ENCODE results near the gene TCERG1L. TPM values are rescaled to one million over a fixed set of nuclear protein-coding genes. Genes with fewer than 3 reads are reported as not detected.
A peak's percentile ranks its signal among the peaks of the same experiment; 100 is the strongest.

Gene TCERG1L
- total RNA-seq, 1 donor from 2014 or later = 3.5 TPM

DNA sequence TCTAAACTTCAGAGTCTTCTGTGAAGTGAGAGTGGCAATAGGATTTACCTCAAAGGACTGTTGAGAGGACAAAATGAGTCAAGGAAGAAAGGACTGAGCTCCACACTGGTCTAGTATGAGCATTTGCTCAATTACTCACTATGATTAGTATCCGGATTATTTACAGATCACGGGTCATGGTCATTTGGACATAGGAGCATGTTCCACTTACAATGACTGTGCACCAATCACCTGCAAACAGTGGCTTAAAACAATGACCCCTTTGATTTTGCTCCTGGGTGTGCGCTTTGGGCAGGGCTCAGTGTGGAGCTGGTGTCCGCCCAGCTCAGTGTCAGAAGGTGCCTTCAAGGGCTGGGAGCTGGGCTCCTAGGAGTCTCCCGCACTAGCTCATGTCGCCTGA is 225.4 kb downstream of the TCERG1L start:
- Mint-ChIP-seq H3K9me3 (ENCODE audit: unreplicated experiment) (peaks cover 6% of the 10 kb centered on the region), H3K27ac (ENCODE audit: unreplicated experiment) (no peak overlapping the region), H3K4me1 (ENCODE audit: low read depth, unreplicated experiment) (peaks cover 4% of the 10 kb centered on the region), H3K4me3 (ENCODE audit: unreplicated experiment) (no peak overlapping the region), H3K27me3 (ENCODE audit: low read depth, unreplicated experiment) (peaks cover 10% of the 10 kb centered on the region), H3K36me3 (ENCODE audit: low read depth, unreplicated experiment) (peaks cover 4% of the 10 kb centered on the region)
- no peaks in the 10 kb centered on the region for H3K27me3 ChIP-seq (ENCODE audit: insufficient read depth, low read length)
- no peaks in the 10 kb centered on the region for H3K36me3 ChIP-seq (ENCODE audit: insufficient read depth, low read length)
- H3K4me2 ChIP-seq (ENCODE audit: low read length) = no peak overlapping the region
- FAIRE-seq = no peak
- H4K20me1 ChIP-seq (ENCODE audit: insufficient read depth, low read length) = no peaks in the 10 kb centered on the region
- H3K79me2 ChIP-seq (ENCODE audit: insufficient read depth, low read length) = no peaks in the 10 kb centered on the region
- DNase-seq (ENCODE audit: low read depth) = no peak
- no peak overlapping the region for H2AFZ ChIP-seq (ENCODE audit: low read depth, low read length)
- TF ChIP-seq, protein P1, sequence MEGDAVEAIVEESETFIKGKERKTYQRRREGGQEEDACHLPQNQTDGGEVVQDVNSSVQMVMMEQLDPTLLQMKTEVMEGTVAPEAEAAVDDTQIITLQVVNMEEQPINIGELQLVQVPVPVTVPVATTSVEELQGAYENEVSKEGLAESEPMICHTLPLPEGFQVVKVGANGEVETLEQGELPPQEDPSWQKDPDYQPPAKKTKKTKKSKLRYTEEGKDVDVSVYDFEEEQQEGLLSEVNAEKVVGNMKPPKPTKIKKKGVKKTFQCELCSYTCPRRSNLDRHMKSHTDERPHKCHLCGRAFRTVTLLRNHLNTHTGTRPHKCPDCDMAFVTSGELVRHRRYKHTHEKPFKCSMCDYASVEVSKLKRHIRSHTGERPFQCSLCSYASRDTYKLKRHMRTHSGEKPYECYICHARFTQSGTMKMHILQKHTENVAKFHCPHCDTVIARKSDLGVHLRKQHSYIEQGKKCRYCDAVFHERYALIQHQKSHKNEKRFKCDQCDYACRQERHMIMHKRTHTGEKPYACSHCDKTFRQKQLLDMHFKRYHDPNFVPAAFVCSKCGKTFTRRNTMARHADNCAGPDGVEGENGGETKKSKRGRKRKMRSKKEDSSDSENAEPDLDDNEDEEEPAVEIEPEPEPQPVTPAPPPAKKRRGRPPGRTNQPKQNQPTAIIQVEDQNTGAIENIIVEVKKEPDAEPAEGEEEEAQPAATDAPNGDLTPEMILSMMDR (IDR thresholded peaks at IDR 0.05; ENCODE audit: insufficient read depth, low read depth, low read length) = no peak
- no peak for TF ChIP-seq EZH2 (IDR thresholded peaks at IDR 0.05; ENCODE audit: insufficient read depth, low read length)
- H3K4me1 ChIP-seq (ENCODE audit: insufficient read depth, low read length) = no peaks in the 10 kb centered on the region
- no peak overlapping the region for H3K4me3 ChIP-seq (ENCODE audit: insufficient read depth, low read depth, low read length)
- no peak overlapping the region for H3K9ac ChIP-seq (ENCODE audit: low read length)
- peaks cover 6% of the 10 kb centered on the region for H3K9me3 ChIP-seq (ENCODE audit: insufficient read depth, low read depth, low read length)
- no peak overlapping the region for H3K27ac ChIP-seq (ENCODE audit: low read depth, low read length)

DNA sequence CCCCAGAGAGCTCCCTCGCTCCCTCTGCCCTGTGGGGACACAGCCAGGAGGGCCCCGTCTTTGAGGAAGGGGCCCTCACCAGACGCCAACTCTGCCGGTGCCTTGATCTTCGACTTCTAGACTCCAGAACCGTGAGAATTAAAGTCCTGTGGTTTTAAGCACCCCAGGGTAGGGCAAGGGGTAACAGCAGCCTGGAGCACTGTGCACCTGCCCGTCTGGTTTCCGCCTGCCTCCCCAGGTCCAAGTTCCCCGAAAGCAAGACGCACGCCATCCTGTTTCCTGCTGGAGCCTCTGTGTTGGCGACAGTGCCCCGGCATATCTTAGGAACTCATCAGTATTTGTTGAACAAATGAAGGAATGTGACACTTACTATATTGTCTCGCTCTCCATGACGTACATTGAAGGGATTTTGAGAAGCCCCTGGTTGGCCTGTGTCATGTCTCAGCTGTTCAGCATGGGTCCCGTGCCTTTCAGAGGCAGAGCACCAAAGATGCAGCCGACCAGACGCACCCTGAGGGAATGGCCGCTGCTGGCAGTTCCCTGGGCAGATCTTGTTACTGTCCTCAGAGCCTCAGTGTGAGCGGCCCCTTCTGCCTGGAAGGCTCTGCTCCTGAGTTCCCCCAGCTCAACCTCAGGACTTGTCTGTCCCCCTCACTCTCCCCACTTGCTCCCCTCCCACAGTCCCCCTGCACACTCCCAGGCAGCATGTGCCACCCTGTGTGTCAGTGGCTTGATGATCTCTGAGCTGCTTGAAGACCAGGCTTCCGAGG is 226.2 kb downstream of the TCERG1L start:
- H3K4me1 Mint-ChIP-seq (ENCODE audit: low read depth, unreplicated experiment) = peaks cover 4% of the 10 kb centered on the region
- peak overlapping the region; percentile 56 for H3K27ac Mint-ChIP-seq (ENCODE audit: unreplicated experiment)
- Histone ChIP-seq H3K9me3 (ENCODE audit: insufficient read depth, low read depth, low read length) (peaks cover 2% of the 10 kb centered on the region), H3K79me2 (ENCODE audit: insufficient read depth, low read length) (no peaks in the 10 kb centered on the region), H3K4me2 (ENCODE audit: low read length) (no peak overlapping the region), H3K36me3 (ENCODE audit: insufficient read depth, low read length) (no peaks in the 10 kb centered on the region), H4K20me1 (ENCODE audit: insufficient read depth, low read length) (no peaks in the 10 kb centered on the region), H3K27me3 (ENCODE audit: insufficient read depth, low read length) (no peaks in the 10 kb centered on the region), H3K9ac (ENCODE audit: low read length) (no peak overlapping the region), H3K27ac (ENCODE audit: low read depth, low read length) (no peak overlapping the region), H3K4me1 (ENCODE audit: insufficient read depth, low read length) (no peaks in the 10 kb centered on the region), H3K4me3 (ENCODE audit: insufficient read depth, low read depth, low read length) (no peak overlapping the region), H2AFZ (ENCODE audit: low read depth, low read length) (no peak overlapping the region)
- TF ChIP-seq, protein P1 (IDR thresholded peaks at IDR 0.05; ENCODE audit: insufficient read depth, low read depth, low read length) = no peak
- H3K4me3 Mint-ChIP-seq (ENCODE audit: unreplicated experiment) = no peak overlapping the region
- FAIRE-seq = no peak
- H3K27me3 Mint-ChIP-seq (ENCODE audit: low read depth, unreplicated experiment) = peaks cover 10% of the 10 kb centered on the region
- H3K9me3 Mint-ChIP-seq (ENCODE audit: unreplicated experiment) = peaks cover 6% of the 10 kb centered on the region
- peaks cover 4% of the 10 kb centered on the region for H3K36me3 Mint-ChIP-seq (ENCODE audit: low read depth, unreplicated experiment)
- no peak for DNase-seq (ENCODE audit: low read depth)

DNA sequence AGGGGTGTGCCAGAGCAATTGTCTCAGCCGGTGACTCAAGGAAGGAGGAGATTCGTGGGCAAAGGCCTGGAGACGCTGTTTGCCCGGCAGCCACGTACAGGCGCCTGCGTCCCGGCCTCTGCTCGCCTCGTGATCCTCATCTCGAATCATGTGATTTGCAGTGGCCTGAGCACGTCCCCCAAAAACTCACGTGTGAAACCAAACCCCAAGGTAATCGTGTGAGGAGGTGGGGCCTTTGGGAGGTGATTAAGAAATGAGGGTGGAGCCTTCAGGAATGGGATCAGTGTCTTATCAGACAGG is 226.8 kb downstream of the TCERG1L start:
- Histone ChIP-seq H3K27ac (ENCODE audit: low read depth, low read length) (no peak overlapping the region), H3K9me3 (ENCODE audit: insufficient read depth, low read depth, low read length) (peaks cover 2% of the 10 kb centered on the region), H3K4me3 (ENCODE audit: insufficient read depth, low read depth, low read length) (no peak overlapping the region), H3K79me2 (ENCODE audit: insufficient read depth, low read length) (no peaks in the 10 kb centered on the region), H3K27me3 (ENCODE audit: insufficient read depth, low read length) (no peaks in the 10 kb centered on the region), H4K20me1 (ENCODE audit: insufficient read depth, low read length) (no peaks in the 10 kb centered on the region), H3K4me1 (ENCODE audit: insufficient read depth, low read length) (no peaks in the 10 kb centered on the region), H3K4me2 (ENCODE audit: low read length) (no peak overlapping the region), H3K36me3 (ENCODE audit: insufficient read depth, low read length) (no peaks in the 10 kb centered on the region), H3K9ac (ENCODE audit: low read length) (no peak overlapping the region), H2AFZ (ENCODE audit: low read depth, low read length) (no peak overlapping the region)
- Mint-ChIP-seq H3K4me1 (ENCODE audit: low read depth, unreplicated experiment) (peaks cover 4% of the 10 kb centered on the region), H3K9me3 (ENCODE audit: unreplicated experiment) (peaks cover 6% of the 10 kb centered on the region), H3K27me3 (ENCODE audit: low read depth, unreplicated experiment) (peaks cover 10% of the 10 kb centered on the region), H3K4me3 (ENCODE audit: unreplicated experiment) (no peak overlapping the region), H3K27ac (ENCODE audit: unreplicated experiment) (no peak overlapping the region), H3K36me3 (ENCODE audit: low read depth, unreplicated experiment) (peaks cover 4% of the 10 kb centered on the region)
- DNase-seq (ENCODE audit: low read depth) = no peak
- no peak for FAIRE-seq
- TF ChIP-seq, protein P1 (IDR thresholded peaks at IDR 0.05; ENCODE audit: insufficient read depth, low read depth, low read length) = no peak
- no peak for TF ChIP-seq EZH2 (IDR thresholded peaks at IDR 0.05; ENCODE audit: insufficient read depth, low read length)
